Suppressor macrophage treated with lipopolysaccharide for 1 hour (primary cell): ENCODE measurements around the gene HSPB1.

Experiments
- DNase-seq, 3 donors: peaks; one replicate each; pipeline ENCODE4 v3.0.0-alpha.2; 2020 to 2022

Gene HSPB1

DNA sequence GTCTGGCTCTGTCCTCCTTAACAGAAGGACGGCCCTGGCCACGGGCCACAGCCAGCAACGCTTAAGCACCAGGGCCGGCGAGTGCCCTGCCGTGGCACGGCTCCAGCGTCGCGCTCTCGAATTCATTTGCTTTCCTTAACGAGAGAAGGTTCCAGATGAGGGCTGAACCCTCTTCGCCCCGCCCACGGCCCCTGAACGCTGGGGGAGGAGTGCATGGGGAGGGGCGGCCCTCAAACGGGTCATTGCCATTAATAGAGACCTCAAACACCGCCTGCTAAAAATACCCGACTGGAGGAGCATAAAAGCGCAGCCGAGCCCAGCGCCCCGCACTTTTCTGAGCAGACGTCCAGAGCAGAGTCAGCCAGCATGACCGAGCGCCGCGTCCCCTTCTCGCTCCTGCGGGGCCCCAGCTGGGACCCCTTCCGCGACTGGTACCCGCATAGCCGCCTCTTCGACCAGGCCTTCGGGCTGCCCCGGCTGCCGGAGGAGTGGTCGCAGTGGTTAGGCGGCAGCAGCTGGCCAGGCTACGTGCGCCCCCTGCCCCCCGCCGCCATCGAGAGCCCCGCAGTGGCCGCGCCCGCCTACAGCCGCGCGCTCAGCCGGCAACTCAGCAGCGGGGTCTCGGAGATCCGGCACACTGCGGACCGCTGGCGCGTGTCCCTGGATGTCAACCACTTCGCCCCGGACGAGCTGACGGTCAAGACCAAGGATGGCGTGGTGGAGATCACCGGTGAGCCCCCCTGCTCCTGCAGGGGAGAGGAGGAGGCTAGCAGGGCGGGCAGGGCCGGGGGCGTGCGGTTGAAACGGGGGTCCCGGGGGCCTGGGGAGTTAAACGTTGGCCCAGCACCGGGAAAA, at the start of gene HSPB1:
TSS of gene HSPB1 (plus strand) at position 327 of the 855 bp plus-strand sequence. CDS start at position 367, 40 bp downstream.
- DNase-seq, result peak; percentile 80 to 91 (median 83)

- no peak for DNase-seq
Measured at GRCh38 chr7:76254781-76255180, 47.7 kb upstream of the HSPB1 start.

GRCh38 chr7:76257973-76258372, 44.5 kb upstream of the HSPB1 start:
- no peak for DNase-seq

DNA sequence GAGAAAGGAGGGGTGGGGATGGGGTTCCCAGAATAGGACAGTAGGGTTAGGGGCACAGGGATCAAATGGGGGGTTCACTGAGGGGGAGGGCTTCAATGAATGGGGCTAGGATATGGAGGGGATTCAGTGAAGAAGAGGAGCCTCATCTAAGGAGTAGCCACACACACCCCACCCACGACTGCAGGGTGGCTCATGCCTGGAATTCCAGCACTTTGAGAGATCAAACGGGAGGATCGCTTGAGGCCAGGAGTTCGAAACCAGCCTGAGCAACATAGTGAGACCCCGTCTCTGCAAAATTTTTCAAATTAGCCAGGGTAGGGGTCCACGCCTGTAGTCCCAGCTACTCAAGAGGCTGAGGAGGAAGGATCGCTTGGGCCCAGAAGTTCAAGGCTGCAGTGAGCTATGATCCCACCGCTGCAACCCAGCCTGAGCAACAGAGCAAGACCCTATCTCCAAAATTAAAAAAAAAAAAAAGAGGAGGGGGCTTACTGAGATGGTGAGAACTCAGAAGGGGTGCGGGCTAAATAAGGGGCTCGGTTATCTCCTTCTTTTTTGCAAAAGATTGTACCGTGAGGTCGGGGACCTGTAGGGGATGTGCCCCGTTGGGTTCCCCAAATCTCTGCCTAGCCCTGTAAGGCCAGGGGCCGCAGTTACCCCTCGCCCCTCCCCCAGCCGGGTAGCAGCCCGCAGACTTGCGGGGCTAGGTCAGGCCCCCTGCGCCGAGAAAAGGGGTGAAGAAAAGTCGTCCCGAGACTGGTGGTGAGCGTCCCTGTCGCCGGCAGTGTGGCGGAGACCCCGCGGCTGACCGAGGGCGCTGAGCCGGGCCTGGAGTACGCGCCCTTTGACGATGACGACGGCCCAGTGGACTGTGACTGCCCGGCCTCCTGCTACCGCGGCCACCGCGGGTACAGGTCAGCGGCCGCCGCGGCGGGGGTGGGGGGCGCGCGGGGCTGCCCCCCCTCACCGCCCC, 43.1 kb upstream of the HSPB1 start:
- no peak for DNase-seq

DNA sequence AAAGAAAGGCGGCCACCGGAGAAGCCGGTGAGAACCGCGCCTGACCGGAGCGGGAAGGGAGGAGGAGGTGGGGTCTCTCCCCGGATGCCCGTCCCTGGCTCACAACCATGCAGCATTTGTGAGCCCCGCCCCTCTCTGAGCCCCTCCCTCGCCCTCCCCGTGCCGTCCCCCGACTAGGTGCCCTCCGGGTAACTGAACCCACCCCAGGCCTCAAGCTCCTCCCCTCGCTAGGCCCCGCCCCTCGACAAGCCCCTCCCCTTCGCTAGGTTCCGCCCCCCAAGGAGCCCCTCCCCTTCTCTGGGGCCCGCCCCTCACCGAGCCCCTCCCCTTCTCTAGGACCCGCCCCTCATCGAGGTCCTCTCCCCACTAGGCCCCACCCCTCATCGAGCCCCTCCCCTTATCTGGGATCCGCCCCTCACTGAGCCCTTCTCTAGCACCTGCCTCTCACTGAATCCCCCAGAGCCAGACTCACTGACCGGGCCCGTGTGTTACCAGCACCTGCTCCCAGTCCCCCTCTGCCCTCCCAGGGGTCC, 42.2 kb upstream of the HSPB1 start:
- peak; percentile 31 to 58 (median 31) for DNase-seq

DNA sequence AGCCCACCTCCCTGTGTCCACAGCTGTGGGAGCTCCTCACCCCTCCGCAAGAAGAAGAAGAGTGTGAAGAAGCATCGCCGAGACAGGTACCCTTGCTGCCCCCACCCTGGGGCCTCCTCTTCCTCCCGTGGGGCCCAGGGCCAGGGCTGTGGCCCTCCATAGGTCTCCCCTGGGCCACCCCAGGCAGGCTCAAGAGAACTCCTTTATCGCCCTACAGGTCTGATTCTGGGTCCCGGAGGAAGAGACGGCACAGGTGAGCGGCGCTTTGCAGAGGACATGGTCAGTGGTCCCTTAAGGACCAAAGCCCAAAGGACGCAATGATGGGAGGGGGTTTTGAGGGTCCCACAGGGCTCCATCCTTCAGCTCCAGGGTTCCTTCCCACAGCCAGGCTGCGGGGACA, 41.1 kb upstream of the HSPB1 start:
- no peak for DNase-seq

- no peak for DNase-seq
Measured at GRCh38 chr7:76261931-76262330, 40.5 kb upstream of the HSPB1 start.

- DNase-seq, result peak; percentile 75 to 84 (median 77)
Measured at GRCh38 chr7:76262683-76263402, 39.6 kb upstream of the HSPB1 start.

- DNase-seq, result no peak
Measured at GRCh38 chr7:76265299-76265698, 37.2 kb upstream of the HSPB1 start.

DNA sequence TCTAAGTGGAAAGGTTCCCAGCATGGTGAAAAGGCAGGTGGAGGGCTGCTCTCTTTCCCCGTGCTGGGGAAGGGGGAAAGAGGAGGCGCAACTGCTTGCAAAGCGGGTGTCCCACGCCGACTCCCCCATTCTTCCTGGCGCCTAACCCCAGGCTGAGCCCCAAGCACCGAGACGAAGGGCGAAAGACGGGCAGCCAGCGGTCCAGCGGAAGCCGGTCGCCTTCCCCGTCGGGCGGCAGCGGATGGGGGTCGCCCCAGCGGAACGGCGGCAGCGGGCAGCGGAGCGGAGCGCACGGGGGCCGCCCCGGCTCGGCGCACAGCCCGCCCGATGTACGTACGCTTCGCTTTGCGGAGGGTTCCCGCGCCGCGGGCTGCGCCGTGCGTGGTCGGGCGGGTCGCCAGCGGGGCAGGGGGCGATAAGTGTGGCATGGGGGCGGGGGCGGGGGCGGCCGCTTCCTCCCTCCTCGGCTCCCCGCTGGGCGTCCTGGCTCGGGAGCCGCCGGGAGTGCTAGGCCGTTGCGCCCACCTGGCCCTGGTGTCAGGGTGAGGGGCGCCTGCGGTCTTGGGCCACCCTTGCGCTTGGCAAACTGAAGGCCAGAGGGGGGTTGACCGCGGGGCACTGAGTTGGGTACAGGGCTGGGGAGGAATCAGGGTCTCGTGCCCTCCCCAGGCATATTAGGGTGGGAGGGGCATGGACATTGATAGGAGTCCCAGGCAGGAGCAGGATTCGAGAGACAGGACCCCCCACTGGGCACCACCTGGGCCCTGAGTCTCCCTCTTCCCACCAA, 35.2 kb upstream of the HSPB1 start:
- no peak for DNase-seq

DNA sequence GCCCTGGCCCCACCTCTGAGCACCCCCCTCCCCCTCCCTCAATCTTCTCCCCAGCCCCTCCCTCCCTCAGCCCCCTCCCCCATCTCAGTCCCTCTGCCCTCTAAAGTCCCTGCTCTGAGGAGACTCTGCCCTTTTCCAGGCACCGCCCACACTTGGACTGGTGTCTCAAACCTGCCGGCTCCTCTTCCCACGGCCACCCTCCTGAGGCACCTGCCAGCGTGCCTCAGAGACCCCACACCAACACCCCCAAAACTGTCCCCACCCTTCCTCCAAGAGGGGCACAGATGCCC, 34.6 kb upstream of the HSPB1 start:
- DNase-seq, result no peak

DNA sequence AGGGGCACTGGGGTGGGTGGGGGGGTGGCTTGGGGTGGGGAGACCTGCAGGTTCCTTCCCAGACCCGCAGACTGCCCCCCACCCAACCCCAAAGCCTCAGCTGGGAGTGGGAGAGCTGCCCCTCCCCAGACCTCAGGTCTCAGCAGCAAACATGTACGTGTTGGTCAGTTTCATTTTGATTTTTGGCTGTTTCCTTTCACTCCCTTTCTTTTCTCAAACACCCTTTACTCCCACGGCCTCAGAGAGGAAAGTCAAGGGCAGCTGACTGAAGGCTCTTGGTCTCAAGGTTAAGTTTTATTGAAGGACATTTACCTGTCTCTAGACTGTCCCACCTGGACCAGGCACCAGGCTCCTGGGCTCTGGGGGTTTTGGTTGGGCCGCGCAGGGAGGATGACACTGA, 34.1 kb upstream of the HSPB1 start:
- DNase-seq, result no peak

GRCh38 chr7:76269895-76270294, 32.6 kb upstream of the HSPB1 start:
- no peak for DNase-seq

DNA sequence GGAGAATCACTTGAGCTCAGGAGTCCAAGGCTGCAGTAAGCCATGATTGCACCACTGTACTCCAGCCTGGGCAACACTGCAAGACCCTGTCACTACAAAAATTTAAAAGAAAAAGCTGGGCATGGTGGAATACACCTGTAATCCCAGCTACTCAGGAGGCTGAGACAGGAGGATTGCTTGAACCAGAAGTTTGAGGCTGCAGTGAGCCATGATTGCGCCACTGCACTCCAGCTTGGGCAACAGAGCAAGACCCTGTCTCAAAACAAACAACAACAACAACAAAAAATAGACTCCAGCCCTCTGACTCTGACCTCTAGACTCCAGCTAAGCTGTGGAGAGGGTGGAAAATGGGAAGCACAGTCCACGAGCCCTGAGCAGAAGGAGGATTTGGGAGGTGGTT, 31.1 kb upstream of the HSPB1 start:
- DNase-seq, result peak in 1 of 3 donors; percentile 12

DNA sequence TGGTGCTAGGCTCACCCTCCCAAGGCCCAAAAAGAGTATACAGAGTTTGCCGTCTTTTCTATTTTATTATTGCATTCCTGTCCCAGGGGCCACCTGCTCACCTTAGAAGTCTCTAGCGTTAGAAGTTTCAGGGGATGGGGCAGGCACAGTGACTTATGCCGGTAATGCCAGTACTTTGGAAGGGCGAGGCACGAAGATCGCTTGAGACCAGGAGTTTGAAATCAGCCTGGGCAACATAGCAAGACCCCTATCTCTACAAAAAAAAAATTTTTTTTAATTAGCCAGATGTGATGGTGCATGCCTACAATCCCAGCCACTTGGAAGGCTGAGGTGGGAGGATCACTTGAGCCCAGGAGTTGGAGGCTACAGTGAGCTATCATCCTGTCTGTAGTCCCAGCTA, 30.3 kb upstream of the HSPB1 start:
- no peak for DNase-seq

DNA sequence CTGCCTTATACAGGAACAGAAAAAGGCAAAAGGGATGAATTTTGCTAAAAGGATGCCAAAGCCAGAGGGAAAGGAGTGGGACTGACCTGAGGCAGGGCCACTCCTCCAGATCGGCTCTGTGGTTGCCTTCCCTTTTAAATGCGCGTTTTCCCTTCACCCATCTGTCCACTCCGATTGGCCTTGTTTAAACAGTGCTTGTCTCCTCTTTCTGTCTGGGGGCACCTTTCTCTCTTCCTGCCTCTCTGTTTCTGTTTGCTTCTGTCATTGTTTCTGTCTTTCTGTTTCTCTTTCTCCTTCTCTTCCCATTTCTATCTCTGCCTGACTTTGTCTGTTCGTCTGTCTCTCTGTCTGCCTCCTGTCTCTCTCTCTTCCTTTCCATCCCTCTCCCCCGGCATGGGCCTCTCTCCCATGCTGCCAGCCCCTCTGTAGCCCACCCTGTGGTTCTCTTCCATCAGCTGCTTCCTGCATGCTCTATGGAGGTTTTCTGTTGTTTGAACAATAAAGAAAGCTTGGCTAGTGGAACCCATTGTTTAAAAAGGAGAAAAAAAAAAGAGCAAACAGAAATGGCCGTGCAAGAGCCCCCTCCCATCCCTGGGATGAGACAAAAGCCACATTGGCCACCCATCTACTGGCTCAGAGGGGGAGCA, 29.5 kb upstream of the HSPB1 start:
- no peak for DNase-seq

DNA sequence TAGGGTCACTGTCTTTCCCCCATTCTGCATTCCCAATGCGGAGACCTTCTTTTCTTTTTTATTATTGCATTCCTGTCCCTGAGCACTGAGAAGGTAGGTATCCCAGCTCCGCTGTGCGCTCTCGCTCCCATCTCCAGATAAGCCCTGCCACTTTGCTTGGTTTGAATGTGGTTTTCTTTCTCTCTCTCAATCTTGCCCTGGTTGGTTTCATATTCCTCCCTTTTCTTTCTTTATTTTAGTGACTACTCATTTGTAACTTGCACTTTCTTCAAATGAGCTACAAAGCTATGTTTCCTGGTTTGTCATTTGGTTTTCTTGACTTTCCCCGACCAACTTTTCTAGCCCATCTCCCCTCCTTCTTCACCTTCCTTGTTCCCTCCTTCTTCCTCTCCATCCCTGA, 29.0 kb upstream of the HSPB1 start:
- no peak for DNase-seq

DNA sequence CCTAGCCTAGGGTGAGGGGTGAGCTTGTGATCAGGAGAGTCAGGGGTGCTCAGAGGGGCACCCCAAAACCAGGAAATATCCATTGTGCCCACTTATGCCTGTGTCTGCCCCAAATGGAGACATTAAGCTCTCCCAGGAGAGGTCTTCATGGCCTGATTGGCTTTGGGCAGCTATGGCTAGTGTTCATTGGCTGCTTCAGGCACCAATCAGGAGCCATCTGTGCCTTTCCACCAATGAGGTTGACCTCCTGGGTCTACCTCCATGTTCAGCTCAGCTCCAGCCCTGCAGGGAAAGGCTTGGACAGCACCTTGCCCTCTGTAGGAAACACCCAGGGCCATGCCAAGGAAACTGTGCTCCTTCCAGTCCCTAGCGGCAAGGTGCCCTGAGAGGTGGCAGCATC, 23.9 kb upstream of the HSPB1 start:
- DNase-seq, result peak in 2 of 3 donors; percentile 14 to 22

DNA sequence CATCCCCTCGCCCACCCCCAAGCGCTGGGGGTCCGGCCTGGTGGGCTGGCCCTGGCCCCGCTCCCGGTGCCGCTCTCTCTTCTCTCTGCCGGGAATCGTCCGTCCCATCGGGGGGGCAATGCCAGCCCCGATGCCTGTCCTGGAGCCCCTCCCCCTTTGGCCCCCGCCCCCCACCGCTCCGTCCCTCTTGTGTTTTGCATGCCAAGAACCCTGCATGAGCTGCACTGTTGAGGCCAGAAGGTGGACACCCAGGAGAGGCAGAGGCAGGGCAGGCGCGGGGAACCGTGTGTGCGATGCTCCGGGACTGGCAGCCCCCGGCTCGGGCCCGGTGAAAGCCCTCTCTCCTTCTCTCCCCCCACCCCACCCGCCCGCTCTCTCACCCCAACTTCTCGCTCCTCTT, 22.1 kb upstream of the HSPB1 start:
- no peak for DNase-seq

DNA sequence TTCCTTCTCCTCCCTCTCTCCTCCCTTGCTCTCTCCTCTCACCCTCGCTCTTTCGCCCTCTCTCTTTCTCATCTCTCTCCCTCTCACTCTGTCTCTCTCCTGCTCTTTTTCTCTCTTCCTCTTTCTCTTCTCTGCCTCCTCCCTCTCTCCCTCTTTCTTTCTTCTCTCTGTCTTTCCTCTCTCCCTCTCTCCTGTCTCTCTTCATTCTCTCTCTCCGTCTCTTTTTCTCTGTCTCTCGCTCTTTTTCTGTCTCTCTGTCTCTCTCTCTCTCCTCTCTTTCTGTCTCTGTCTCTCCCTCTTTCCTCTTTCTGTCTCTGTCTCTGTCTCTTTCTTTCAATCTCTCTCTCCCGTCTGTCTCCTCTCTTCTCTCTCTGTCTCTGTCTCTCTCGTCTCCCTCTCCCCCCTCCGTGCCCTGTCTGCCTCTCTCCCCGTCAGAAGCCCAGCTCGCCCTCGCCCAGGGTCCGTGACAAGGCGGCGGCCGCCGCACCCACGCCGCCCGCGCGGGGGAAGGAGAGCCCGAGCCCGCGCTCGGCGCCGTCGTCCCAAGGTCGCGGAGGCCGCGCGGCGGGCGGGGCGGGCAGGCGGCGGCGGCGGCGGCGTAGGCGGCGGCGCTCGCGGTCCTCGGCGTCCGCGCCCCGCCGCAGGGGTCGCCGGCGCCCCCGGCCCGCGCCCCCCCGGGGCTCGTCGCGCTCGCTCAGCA, 21.3 kb upstream of the HSPB1 start:
- peak in 2 of 3 donors; percentile 62 to 75 for DNase-seq
